Neutrophil (primary cell): ENCODE measurements around the gene CLCN5.

Source experiments
- H3K27ac ChIP-seq: fragments of 200-600 bp; sonication (generic); 2 replicates; pipeline ENCODE4 v1.5.1; 2016; ENCODE audit warnings: mild to moderate bottlenecking, moderate library complexity
- H3K27me3 ChIP-seq: fragments of 200-600 bp; sonication (generic); 2 replicates; pipeline ENCODE4 v1.6.0; 2016; ENCODE audit warnings: mild to moderate bottlenecking
- H3K36me3 ChIP-seq: fragments of 200-600 bp; sonication (generic); 2 replicates; pipeline ENCODE4 v1.5.1; 2017
- H3K4me1 ChIP-seq, 2 experiments: fragments of 200-600 bp in 1 of 2; sonication (generic) in 1 of 2; 1 replicate in 1 of 2; 2 replicates in 1 of 2; pipeline versions ENCODE4 v1.5.1 to v1.6.1; 2013 to 2016; ENCODE audit warnings: low read depth in 1 of 2, low read length in 1 of 2, mild to moderate bottlenecking in 1 of 2, moderate library complexity in 1 of 2; ENCODE audit not compliant: control insufficient read depth in 1 of 2, insufficient read depth in 1 of 2
- H3K4me3 ChIP-seq, 2 experiments: fragments of 200-600 bp in 1 of 2; sonication (generic) in 1 of 2; 1 replicate in 1 of 2; 2 replicates in 1 of 2; pipeline ENCODE4 v1.5.1; 2013 to 2016; ENCODE audit warnings: low read depth in 1 of 2, low read length in 1 of 2, mild to moderate bottlenecking in 1 of 2, moderate library complexity in 1 of 2
- H3K9me3 ChIP-seq: fragments of 200-600 bp; sonication (generic); 2 replicates; pipeline ENCODE4 v1.5.1; 2016
- TF ChIP-seq, protein P1 (sequence below): fragments of 200-600 bp; sonication (generic); IDR thresholded peaks from 2 replicates; pipeline ENCODE4 v1.5.1; 2016; ENCODE audit warnings: antibody characterized with exemption

CLCN5 gene

DNA sequence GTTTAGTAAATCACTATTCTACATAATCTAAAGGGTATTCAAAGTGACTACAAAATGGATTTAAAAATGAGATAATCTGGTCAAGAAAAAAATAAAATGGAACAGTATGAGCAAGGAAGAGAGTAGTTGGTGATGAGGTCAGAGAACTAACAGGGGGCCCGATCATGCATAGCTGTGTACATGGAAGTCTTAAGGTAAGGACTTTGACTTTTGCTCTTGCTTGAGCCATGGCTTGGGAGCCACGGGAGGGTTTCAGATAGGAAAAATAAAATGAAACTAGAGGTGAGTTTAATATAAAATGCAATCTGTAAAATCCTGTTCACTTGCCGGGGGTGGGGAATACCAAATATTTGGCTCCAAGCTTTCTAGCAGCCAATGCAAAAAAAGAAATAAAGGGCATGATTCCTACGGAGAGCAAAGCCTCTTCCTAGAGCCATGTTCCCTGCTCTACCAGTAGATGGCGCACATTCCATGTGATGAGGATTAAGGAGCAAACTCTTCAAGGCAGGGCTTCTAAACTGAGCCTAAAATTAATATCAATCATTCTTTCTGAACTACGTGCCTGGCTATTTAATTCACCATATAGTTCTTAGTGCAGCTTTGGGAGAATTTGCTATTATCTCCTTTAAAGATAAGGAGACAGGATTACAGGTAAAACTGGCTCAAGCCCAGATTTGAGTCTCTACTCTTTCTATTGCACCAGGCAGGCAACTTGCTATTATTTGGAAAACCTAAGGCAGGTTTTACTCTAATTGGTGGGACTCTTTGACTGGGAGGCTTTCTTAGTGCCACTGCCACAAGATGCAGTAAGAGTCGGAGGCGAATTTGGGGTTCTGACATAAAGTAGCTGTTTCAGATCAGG, 6.8 kb upstream of the CLCN5 start:
- TF ChIP-seq, protein P1, sequence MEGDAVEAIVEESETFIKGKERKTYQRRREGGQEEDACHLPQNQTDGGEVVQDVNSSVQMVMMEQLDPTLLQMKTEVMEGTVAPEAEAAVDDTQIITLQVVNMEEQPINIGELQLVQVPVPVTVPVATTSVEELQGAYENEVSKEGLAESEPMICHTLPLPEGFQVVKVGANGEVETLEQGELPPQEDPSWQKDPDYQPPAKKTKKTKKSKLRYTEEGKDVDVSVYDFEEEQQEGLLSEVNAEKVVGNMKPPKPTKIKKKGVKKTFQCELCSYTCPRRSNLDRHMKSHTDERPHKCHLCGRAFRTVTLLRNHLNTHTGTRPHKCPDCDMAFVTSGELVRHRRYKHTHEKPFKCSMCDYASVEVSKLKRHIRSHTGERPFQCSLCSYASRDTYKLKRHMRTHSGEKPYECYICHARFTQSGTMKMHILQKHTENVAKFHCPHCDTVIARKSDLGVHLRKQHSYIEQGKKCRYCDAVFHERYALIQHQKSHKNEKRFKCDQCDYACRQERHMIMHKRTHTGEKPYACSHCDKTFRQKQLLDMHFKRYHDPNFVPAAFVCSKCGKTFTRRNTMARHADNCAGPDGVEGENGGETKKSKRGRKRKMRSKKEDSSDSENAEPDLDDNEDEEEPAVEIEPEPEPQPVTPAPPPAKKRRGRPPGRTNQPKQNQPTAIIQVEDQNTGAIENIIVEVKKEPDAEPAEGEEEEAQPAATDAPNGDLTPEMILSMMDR = peak; percentile 61
- H3K27ac ChIP-seq = no peak overlapping the region
- no peaks in the 10 kb centered on the region for H3K4me1 ChIP-seq
- H3K9me3 ChIP-seq = no peaks in the 10 kb centered on the region
- H3K4me3 ChIP-seq = no peak overlapping the region
- no peaks in the 10 kb centered on the region for H3K36me3 ChIP-seq
- no peaks in the 10 kb centered on the region for H3K27me3 ChIP-seq

GRCh38 chrX:49919617-49920016, 2.8 kb upstream of the CLCN5 start:
- TF ChIP-seq, protein P1 = peak; percentile 73

DNA sequence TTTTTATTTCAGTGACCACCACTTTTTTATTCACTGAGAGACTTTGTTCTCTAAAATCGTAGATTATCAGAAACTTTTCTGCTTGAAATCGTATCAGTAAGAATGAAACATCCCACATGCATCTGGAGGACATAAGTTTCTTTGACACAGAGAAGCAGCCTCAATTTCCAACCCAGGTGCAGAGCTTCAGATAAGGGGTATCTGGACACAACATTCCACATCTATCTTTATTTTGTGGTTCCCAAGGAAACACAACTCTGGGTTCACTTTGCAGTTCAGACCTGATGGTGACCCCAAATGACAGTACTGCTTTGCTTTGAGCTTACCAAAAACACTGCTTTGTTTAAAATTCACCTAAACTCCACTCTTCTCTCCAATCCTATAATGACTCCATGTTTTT, 1.3 kb upstream of the CLCN5 start:
- Histone ChIP-seq H3K4me1 (peaks cover 5 to 11% of the 10 kb centered on the region in 2 experiments), H3K27ac (no peak overlapping the region), H3K4me3 (no peak overlapping the region), H3K9me3 (no peaks in the 10 kb centered on the region), H3K27me3 (peaks cover 13% of the 10 kb centered on the region), H3K36me3 (no peaks in the 10 kb centered on the region)
- TF ChIP-seq, protein P1 = no peak

More at GRCh38 chrX:49919617-49920016, 2.8 kb upstream of the CLCN5 start:
- Histone ChIP-seq H3K4me1 (peaks cover 5 to 11% of the 10 kb centered on the region in 2 experiments), H3K27me3 (peaks cover 13% of the 10 kb centered on the region), H3K9me3 (no peaks in the 10 kb centered on the region), H3K4me3 (no peak overlapping the region), H3K36me3 (no peaks in the 10 kb centered on the region), H3K27ac (no peak overlapping the region)

- TF ChIP-seq, protein P1 = no peak
- H3K9me3 ChIP-seq = no peaks in the 10 kb centered on the region
- peaks cover 5 to 11% of the 10 kb centered on the region in 2 experiments for H3K4me1 ChIP-seq
- H3K4me3 ChIP-seq = no peak overlapping the region
- H3K27me3 ChIP-seq = peaks cover 13% of the 10 kb centered on the region
- H3K27ac ChIP-seq = no peak overlapping the region
- no peaks in the 10 kb centered on the region for H3K36me3 ChIP-seq
Measured at GRCh38 chrX:49925176-49925575, 2.8 kb downstream of the CLCN5 start.

DNA sequence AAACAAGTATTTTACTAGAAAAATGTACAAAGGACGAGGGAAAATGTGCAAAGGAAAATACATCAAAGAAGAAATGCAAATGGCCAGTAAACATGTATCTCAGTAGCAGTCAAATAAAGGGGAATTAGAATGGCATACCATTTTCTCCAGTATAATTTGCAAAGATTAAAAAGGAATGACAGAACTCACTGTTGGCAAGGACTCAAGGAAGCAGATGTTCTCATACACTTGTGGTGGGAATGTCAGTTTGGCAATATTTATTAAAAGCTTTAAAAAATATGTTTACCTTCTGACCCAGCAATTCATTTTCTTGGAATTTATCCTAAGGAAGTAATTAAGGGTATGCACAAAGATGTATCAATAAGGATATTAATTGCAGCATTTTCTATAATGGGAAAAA, 7.6 kb downstream of the CLCN5 start:
- H3K4me1 ChIP-seq = no peaks in the 10 kb centered on the region
- H3K9me3 ChIP-seq = no peaks in the 10 kb centered on the region
- TF ChIP-seq, protein P1 = no peak
- H3K27me3 ChIP-seq = no peaks in the 10 kb centered on the region
- no peak overlapping the region for H3K27ac ChIP-seq
- H3K4me3 ChIP-seq = no peak overlapping the region
- H3K36me3 ChIP-seq = no peaks in the 10 kb centered on the region
